OCI-LY1 (cell line): ENCODE data around the gene CAMTA1.

Experiments
- H2AFZ ChIP-seq: fragments of 200-600 bp; sonication (generic), shearing (Covaris generic); 2 replicates; pipeline ENCODE4 v1.6.0; 2014; ENCODE audit warnings: antibody characterized with exemption, mild to moderate bottlenecking, low read length
- H3F3A ChIP-seq: fragments of 200-600 bp; sonication (generic), shearing (Covaris generic); 2 replicates; pipeline ENCODE4 v1.6.0; 2014; ENCODE audit warnings: mild to moderate bottlenecking, antibody characterized with exemption, low read length, moderate library complexity; ENCODE audit not compliant: insufficient read depth
- H3K27ac ChIP-seq: fragments of 200-600 bp; sonication (generic); 2 replicates; pipeline ENCODE4 v1.5.1; 2014; ENCODE audit warnings: low read length, mixed run types, mild to moderate bottlenecking, low read depth; ENCODE audit not compliant: poor library complexity, severe bottlenecking
- H3K27me3 ChIP-seq: fragments of 200-600 bp; sonication (generic); 2 replicates; pipeline ENCODE4 v1.6.0; 2014; ENCODE audit warnings: antibody characterized with exemption, mild to moderate bottlenecking, low read length, moderate library complexity; ENCODE audit not compliant: insufficient read depth
- H3K36me3 ChIP-seq: fragments of 200-600 bp; sonication (generic); 2 replicates; pipeline ENCODE4 v1.6.1; 2014; ENCODE audit warnings: mild to moderate bottlenecking, antibody characterized with exemption, low read length, moderate library complexity, mixed read lengths; ENCODE audit not compliant: insufficient read depth
- H3K4me1 ChIP-seq: fragments of 200-600 bp; sonication (generic); 2 replicates; pipeline ENCODE4 v1.5.1; 2014; ENCODE audit warnings: mild to moderate bottlenecking, low read length, moderate library complexity; ENCODE audit not compliant: insufficient read depth, severe bottlenecking
- H3K4me2 ChIP-seq: fragments of 200-600 bp; sonication (generic), shearing (Covaris generic); 2 replicates; pipeline ENCODE4 v1.6.1; 2014; ENCODE audit warnings: low read length
- H3K4me3 ChIP-seq: fragments of 200-600 bp; sonication (generic); 2 replicates; pipeline ENCODE4 v1.5.1; 2014; ENCODE audit warnings: low read length, low read depth, mild to moderate bottlenecking, mixed read lengths; ENCODE audit not compliant: poor library complexity, severe bottlenecking
- H3K79me2 ChIP-seq: fragments of 200-600 bp; shearing (Covaris generic); 2 replicates; pipeline ENCODE4 v1.6.1; 2016; ENCODE audit warnings: mixed run types, low read length, mixed read lengths; ENCODE audit not compliant: insufficient read depth
- H3K9ac ChIP-seq: fragments of 200-600 bp; sonication (generic), shearing (Covaris generic); 2 replicates; pipeline ENCODE4 v1.6.1; 2014; ENCODE audit warnings: mild to moderate bottlenecking, low read length, mixed read lengths
- H3K9me2 ChIP-seq: fragments of 200-600 bp; sonication (generic), shearing (Covaris generic); 2 replicates; pipeline ENCODE4 v1.6.1; 2014; ENCODE audit warnings: low read depth, mild to moderate bottlenecking, low read length, mixed read lengths
- H3K9me3 ChIP-seq: fragments of 200-600 bp; shearing (Covaris generic); 2 replicates; pipeline ENCODE4 v1.6.1; 2014; ENCODE audit warnings: low read length, mixed read lengths
- H4K20me1 ChIP-seq: fragments of 200-600 bp; sonication (generic), shearing (Covaris generic); 2 replicates; pipeline ENCODE4 v1.6.0; 2016; ENCODE audit warnings: mild to moderate bottlenecking, low read length; ENCODE audit not compliant: insufficient read depth
- CTCF ChIP-seq: fragments of 200-600 bp; sonication (generic), shearing (Covaris generic); IDR thresholded peaks from 2 replicates; pipeline ENCODE4 v1.5.1; 2017; ENCODE audit warnings: mild to moderate bottlenecking, antibody characterized with exemption, low read length, moderate library complexity, mixed read lengths
- EZH2 ChIP-seq: fragments of 200-600 bp; sonication (generic), shearing (Covaris generic); IDR thresholded peaks from 2 replicates; pipeline ENCODE4 v1.8.0; 2017; ENCODE audit warnings: borderline replicate concordance, mixed run types, mild to moderate bottlenecking, antibody characterized with exemption, low read length, moderate library complexity, mixed read lengths

Gene CAMTA1

GRCh38 chr1:7076117-7076516, 290.9 kb downstream of the CAMTA1 start:
- no peak overlapping the region for H3K4me3 ChIP-seq
- H3K79me2 ChIP-seq: no peaks in the 10 kb centered on the region
- H3F3A ChIP-seq: no peaks in the 10 kb centered on the region
- no peaks in the 10 kb centered on the region for H3K4me1 ChIP-seq
- no peak overlapping the region for H3K4me2 ChIP-seq
- H3K27ac ChIP-seq: no peak overlapping the region
- no peaks in the 10 kb centered on the region for H4K20me1 ChIP-seq
- no peaks in the 10 kb centered on the region for H3K27me3 ChIP-seq
- no peaks in the 10 kb centered on the region for H3K36me3 ChIP-seq
- H3K9me2 ChIP-seq: no peaks in the 10 kb centered on the region
- H3K9ac ChIP-seq: no peak overlapping the region
- no peaks in the 10 kb centered on the region for H3K9me3 ChIP-seq
- H2AFZ ChIP-seq: no peak overlapping the region
- TF ChIP-seq CTCF (no peak), EZH2 (no peak)

- Histone ChIP-seq H3K9ac (no peak overlapping the region), H3K4me1 (no peaks in the 10 kb centered on the region), H3K9me3 (no peaks in the 10 kb centered on the region), H3F3A (no peaks in the 10 kb centered on the region), H3K36me3 (no peaks in the 10 kb centered on the region), H3K4me3 (no peak overlapping the region), H3K27me3 (no peaks in the 10 kb centered on the region), H3K9me2 (no peaks in the 10 kb centered on the region), H3K4me2 (no peak overlapping the region), H4K20me1 (no peaks in the 10 kb centered on the region), H2AFZ (no peak overlapping the region), H3K27ac (no peak overlapping the region), H3K79me2 (no peaks in the 10 kb centered on the region)
- TF ChIP-seq CTCF (no peak), EZH2 (no peak)
These were observed 291.3 kb downstream of the CAMTA1 start for GRCh38 chr1:7076572-7076971.

- Histone ChIP-seq H4K20me1 (no peaks in the 10 kb centered on the region), H3K9ac (no peak overlapping the region), H3F3A (no peaks in the 10 kb centered on the region), H3K27me3 (no peaks in the 10 kb centered on the region), H3K27ac (no peak overlapping the region), H3K4me3 (no peak overlapping the region), H3K4me1 (no peaks in the 10 kb centered on the region), H3K9me2 (no peaks in the 10 kb centered on the region), H3K4me2 (no peak overlapping the region), H3K9me3 (no peaks in the 10 kb centered on the region), H3K36me3 (no peaks in the 10 kb centered on the region), H2AFZ (no peak overlapping the region), H3K79me2 (no peaks in the 10 kb centered on the region)
- TF ChIP-seq CTCF: no peak
- no peak for TF ChIP-seq EZH2
These were observed 291.9 kb downstream of the CAMTA1 start for GRCh38 chr1:7077136-7077535.
